Tibial nerve (tissue), 4 donors: ENCODE measurements around the gene GFRA3. TPM values are rescaled to one million over a fixed set of nuclear protein-coding genes. Genes with fewer than 3 reads are reported as not detected.
A peak's percentile ranks its signal among the peaks of the same experiment; 100 is the strongest.

ENCODE experiments used
- DNase-seq, 2 donors: peaks; one replicate each; pipeline ENCODE4 v3.0.0-alpha.2; 2019; ENCODE audit warnings: low spot score in 2 of 2
- H3K27ac ChIP-seq, 4 donors: fragments of 200-600 bp; sonication (generic) in 3 of 4; one replicate each; pipeline ENCODE4 v1.5.1; 2017 to 2019; ENCODE audit warnings: mild to moderate bottlenecking in 1 of 4
- H3K27me3 ChIP-seq, 2 donors: fragments of 200-600 bp; sonication (generic) in 1 of 2; one replicate each; pipeline versions ENCODE4 v1.5.1 to v1.6.0; 2017 to 2019
- H3K36me3 ChIP-seq, 3 donors: fragments of 200-600 bp; sonication (generic); one replicate each; pipeline ENCODE4 v1.5.1; 2018 to 2019
- H3K4me1 ChIP-seq, 4 donors: fragments of 200-600 bp; sonication (generic) in 3 of 4; one replicate each; pipeline ENCODE4 v1.5.1; 2017 to 2019
- H3K4me3 ChIP-seq, 4 donors: fragments of 200-600 bp; sonication (generic) in 3 of 4; one replicate each; pipeline ENCODE4 v1.5.1; 2017 to 2019; ENCODE audit warnings: mild to moderate bottlenecking in 1 of 4, moderate library complexity in 1 of 4
- H3K9me3 ChIP-seq, 4 donors: fragments of 200-600 bp; sonication (generic) in 3 of 4; one replicate each; pipeline ENCODE4 v1.5.1; 2017 to 2019
- EP300 ChIP-seq, 2 donors: sonication (generic); formaldehyde crosslinking; IDR thresholded peaks; one replicate each; pipeline ENCODE4 v1.6.1; 2017; ENCODE audit warnings: antibody characterized with exemption in 2 of 2, mild to moderate bottlenecking in 1 of 2
- POLR2A ChIP-seq, 2 donors: fragments of 450-650 bp; IDR thresholded peaks; one replicate each; pipeline ENCODE4 v1.6.1; 2017; ENCODE audit warnings: antibody characterized with exemption in 2 of 2, mild to moderate bottlenecking in 2 of 2, moderate library complexity in 2 of 2
- WGBS, 2 donors: methylation state at CpG; one replicate each; pipeline ENCODE4 v1.1.5; 2018; 5-methylcytosine and 5-hydroxymethylcytosine counted together
- total RNA-seq, 4 donors: library from RNA; depleted of rRNA; stranded (reverse); fragments of >200 nt; gene quantifications; one replicate each; pipeline ENCODE4 v1.1.0, GENCODE V29; 2016
- TF ChIP-seq, protein P1 (sequence below), 5 experiments: fragments of 200-600 bp in 3 of 5; fragments of 450-650 bp in 2 of 5; sonication (generic) in 3 of 5; IDR thresholded peaks; one replicate each; pipeline ENCODE4 v1.5.1; 2016 to 2019; ENCODE audit warnings: antibody characterized with exemption in 5 of 5, mild to moderate bottlenecking in 3 of 5, moderate library complexity in 2 of 5

GFRA3 gene
- total RNA-seq, 4 donors from 2014 or later = 1.8 to 5.9 (median 4.1) TPM

DNA sequence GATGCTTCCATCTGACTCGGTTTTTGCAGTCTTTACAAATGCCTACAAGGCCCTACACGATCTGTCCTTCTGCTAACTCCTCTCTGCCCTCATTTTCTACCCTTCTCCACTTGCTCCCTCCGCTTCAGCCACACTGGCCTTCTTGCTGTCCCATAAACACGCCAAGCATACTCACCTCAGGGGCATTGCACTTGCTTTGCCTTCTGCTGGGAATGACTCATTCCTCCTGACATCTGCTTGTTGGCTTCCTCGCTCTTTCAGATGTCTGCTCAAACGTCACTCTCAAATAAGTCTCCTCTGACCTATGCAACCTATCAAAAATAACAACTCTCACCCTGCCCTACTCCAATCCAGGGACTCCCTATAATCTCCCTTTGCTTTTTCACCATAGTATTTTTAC lies 29.0 kb upstream of the GFRA3 start:
- TF ChIP-seq, protein P1, sequence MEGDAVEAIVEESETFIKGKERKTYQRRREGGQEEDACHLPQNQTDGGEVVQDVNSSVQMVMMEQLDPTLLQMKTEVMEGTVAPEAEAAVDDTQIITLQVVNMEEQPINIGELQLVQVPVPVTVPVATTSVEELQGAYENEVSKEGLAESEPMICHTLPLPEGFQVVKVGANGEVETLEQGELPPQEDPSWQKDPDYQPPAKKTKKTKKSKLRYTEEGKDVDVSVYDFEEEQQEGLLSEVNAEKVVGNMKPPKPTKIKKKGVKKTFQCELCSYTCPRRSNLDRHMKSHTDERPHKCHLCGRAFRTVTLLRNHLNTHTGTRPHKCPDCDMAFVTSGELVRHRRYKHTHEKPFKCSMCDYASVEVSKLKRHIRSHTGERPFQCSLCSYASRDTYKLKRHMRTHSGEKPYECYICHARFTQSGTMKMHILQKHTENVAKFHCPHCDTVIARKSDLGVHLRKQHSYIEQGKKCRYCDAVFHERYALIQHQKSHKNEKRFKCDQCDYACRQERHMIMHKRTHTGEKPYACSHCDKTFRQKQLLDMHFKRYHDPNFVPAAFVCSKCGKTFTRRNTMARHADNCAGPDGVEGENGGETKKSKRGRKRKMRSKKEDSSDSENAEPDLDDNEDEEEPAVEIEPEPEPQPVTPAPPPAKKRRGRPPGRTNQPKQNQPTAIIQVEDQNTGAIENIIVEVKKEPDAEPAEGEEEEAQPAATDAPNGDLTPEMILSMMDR (IDR thresholded peaks at IDR 0.05) = no peak
- TF ChIP-seq POLR2A (IDR thresholded peaks at IDR 0.05) = no peak
- no peak for TF ChIP-seq EP300 (IDR thresholded peaks at IDR 0.05)
- H3K4me3 ChIP-seq = no peak overlapping the region
- no peaks in the 10 kb centered on the region for H3K27me3 ChIP-seq

DNA sequence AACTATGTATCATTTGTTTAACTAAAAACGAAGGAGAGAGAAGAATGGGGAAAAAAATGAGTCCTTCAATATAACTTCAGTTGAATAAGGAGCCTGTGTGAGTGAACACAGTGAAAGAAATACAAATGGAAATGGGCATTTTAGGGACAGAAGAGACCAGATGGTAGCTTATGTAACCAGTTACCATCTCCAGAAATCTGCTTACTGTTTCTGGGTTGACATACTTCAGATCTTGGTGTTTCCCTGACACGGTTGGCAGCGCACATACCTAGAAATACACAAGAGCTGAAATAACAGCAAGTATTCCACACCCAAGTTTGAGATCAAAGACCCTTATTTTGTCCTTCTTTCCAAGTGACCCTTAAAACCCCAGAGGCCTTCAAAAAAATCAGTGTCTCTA lies 14.9 kb upstream of the GFRA3 start:
- Histone ChIP-seq H3K27ac (no peak overlapping the region), H3K9me3 (no peaks in the 10 kb centered on the region), H3K36me3 (no peaks in the 10 kb centered on the region), H3K4me3 (no peak overlapping the region), H3K4me1 (no peaks in the 10 kb centered on the region), H3K27me3 (no peaks in the 10 kb centered on the region)
- no peak for DNase-seq
- TF ChIP-seq, protein P1 (IDR thresholded peaks at IDR 0.05) = no peak
- TF ChIP-seq POLR2A (IDR thresholded peaks at IDR 0.05) (no peak), EP300 (IDR thresholded peaks at IDR 0.05) (no peak)
- WGBS, 2 donors = 79 to 84% methylated on average over 3 of the region's 3 CpGs

More for the DNA sequence above, 29.0 kb upstream of the GFRA3 start:
- Histone ChIP-seq H3K9me3 (no peaks in the 10 kb centered on the region), H3K36me3 (no peaks in the 10 kb centered on the region), H3K4me1 (no peaks in the 10 kb centered on the region), H3K27ac (no peak overlapping the region)
- no peak for DNase-seq
- 78 to 89% methylated on average over 6 of the region's 6 CpGs for whole genome bisulfite sequencing, 2 donors

DNA sequence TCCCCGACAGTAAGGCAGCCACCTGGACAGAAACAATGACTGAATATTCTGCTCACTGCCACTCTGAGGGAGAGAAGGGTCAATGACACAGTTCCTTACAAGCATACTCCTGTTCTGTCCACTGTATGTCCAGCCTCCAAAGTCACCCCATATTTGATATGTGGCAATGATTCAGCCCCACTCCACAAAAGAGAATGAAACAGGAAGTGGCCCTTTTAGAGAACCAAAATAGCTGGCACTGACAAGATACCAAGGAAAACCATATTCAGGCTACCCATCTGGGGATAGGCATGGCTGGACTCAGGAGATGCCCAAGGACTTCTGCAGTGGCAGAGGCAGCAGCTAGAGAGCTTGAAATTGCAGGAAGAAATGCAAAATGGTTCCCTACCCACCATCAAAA lies 12.8 kb upstream of the GFRA3 start:
- no peak for DNase-seq
- whole genome bisulfite sequencing, 2 donors = 100% methylated on average over 1 of the region's 1 CpG
- no peaks in the 10 kb centered on the region for H3K36me3 ChIP-seq
- no peak for TF ChIP-seq EP300 (IDR thresholded peaks at IDR 0.05)
- TF ChIP-seq, protein P1 (IDR thresholded peaks at IDR 0.05) = no peak
- TF ChIP-seq POLR2A (IDR thresholded peaks at IDR 0.05) = no peak
- H3K4me3 ChIP-seq = no peak overlapping the region
- peaks cover 0 to 7% (median 0%) of the 10 kb centered on the region in 4 donors for H3K4me1 ChIP-seq
- no peaks in the 10 kb centered on the region for H3K9me3 ChIP-seq
- no peak overlapping the region for H3K27ac ChIP-seq
- H3K27me3 ChIP-seq = no peaks in the 10 kb centered on the region

DNA sequence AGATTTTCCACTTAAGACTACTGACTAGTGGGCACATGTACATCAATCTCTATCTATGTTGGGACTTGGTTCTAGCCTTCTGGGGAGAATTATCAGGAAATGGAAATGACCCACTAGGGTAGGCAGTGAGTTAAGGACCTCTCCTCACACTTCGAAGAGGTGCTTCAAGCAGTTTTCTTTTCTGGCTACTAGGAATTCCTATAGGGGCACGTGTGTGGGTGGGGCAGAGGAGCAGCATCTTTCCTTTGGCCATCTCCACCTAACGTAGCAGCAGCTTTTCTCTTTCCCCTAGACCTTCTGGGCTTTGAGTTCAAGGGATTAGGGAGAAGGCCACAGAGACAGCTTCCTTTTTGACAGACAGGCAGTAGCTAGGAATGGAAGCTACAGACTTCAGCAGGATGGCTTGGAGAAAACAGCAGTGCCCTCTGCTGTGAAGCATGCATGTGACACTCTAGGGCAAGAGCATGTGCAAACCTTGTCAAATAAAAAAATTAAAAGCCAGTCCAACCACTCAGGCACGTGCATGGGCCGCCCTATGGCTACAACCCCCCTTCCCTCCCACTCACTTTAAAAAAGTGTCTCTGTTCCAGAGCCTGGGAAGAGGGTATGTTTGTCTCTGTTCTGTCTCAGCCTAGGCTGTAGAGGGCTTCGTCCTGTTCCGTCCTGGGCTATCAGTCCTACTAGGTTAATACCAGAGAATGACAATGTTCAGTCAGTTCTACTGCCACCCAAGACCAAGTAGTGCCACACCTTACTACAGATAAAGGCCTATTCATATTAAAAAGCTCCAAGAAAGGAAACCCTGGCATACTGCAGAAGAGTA lies 8.7 kb upstream of the GFRA3 start:
- no peak overlapping the region for H3K27ac ChIP-seq
- H3K27me3 ChIP-seq = no peaks in the 10 kb centered on the region
- no peaks in the 10 kb centered on the region for H3K36me3 ChIP-seq
- H3K4me1 ChIP-seq = peaks cover 0 to 7% (median 0%) of the 10 kb centered on the region in 4 donors
- no peak overlapping the region for H3K4me3 ChIP-seq
- WGBS, 2 donors = 50 to 54% methylated on average over 7 of the region's 7 CpGs
- TF ChIP-seq EP300 (IDR thresholded peaks at IDR 0.05) (no peak), POLR2A (IDR thresholded peaks at IDR 0.05) (no peak)
- TF ChIP-seq, protein P1 (IDR thresholded peaks at IDR 0.05) = peak; percentile 42 to 71 (median 61)
- no peaks in the 10 kb centered on the region for H3K9me3 ChIP-seq
- DNase-seq = peak in 1 of 2 donors; percentile 36

DNA sequence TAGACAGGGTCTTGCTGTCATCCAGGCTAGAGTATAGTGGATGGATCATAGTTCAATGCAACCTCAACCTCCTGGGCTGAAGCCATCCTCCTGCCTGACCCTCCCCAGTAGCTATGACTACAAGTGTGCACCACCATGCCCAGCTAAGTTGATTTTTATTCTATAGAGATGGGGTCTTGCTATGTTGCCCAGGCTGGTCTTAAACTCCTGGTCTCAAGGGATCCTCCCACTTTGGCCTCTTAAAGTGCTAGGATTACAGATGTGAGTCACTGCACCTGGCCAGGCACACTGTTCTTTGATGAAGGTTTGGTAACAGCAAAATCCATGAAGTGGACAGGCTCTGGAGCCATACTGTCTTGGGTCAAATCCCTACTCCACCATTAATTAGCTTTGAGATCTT lies 6.5 kb upstream of the GFRA3 start:
- DNase-seq = no peak
- H3K36me3 ChIP-seq = no peaks in the 10 kb centered on the region
- no peak for TF ChIP-seq POLR2A (IDR thresholded peaks at IDR 0.05)
- TF ChIP-seq, protein P1 (IDR thresholded peaks at IDR 0.05) = no peak
- no peak for TF ChIP-seq EP300 (IDR thresholded peaks at IDR 0.05)

More for the DNA sequence above, 6.5 kb upstream of the GFRA3 start:
- peaks cover 0 to 7% (median 0%) of the 10 kb centered on the region in 4 donors for H3K4me1 ChIP-seq
- no peak overlapping the region for H3K27ac ChIP-seq
- no peaks in the 10 kb centered on the region for H3K27me3 ChIP-seq
- no peaks in the 10 kb centered on the region for H3K9me3 ChIP-seq
- H3K4me3 ChIP-seq = no peak overlapping the region
